Hematopoietic multipotent progenitor cell treated with erythropoietin and hydrocortisone succinate and interleukin-3 and kit ligand, for 17 days (in vitro differentiated cells): ENCODE measurements around the gene FLVCR1.
"Not testable (repeated sequence)": the region's sequence is repeated elsewhere in the genome, so short reads cannot be mapped to it uniquely, and the experiment has no call there.

Experiments used
- DNase-seq: peaks from one replicate; pipeline ENCODE4 v3.0.0-alpha.2; 2015; ENCODE audit warnings: low spot score

The FLVCR1 gene

GRCh38 chr1:212857992-212858460 lies at the start of gene FLVCR1:
Gene FLVCR1 (plus strand): TSS chr1:212858275. CDS start chr1:212858453, 178 bp downstream.
- DNase-seq: peak; percentile 80

- DNase-seq: peak; percentile 28
Observed at GRCh38 chr1:212814537-212815334, 43.3 kb upstream of the FLVCR1 start.

GRCh38 chr1:212816567-212817278 lies 41.4 kb upstream of the FLVCR1 start:
- no peak for DNase-seq

GRCh38 chr1:212819726-212820125 lies 38.3 kb upstream of the FLVCR1 start:
- DNase-seq: no peak

GRCh38 chr1:212820969-212821368 lies 37.1 kb upstream of the FLVCR1 start:
- no peak for DNase-seq

GRCh38 chr1:212822956-212823355 lies 35.1 kb upstream of the FLVCR1 start:
- DNase-seq: no peak

- no peak for DNase-seq
Observed at GRCh38 chr1:212824201-212824600, 33.9 kb upstream of the FLVCR1 start.

GRCh38 chr1:212825798-212826452 lies 32.1 kb upstream of the FLVCR1 start:
- DNase-seq: no peak

- no peak for DNase-seq
Observed at GRCh38 chr1:212827171-212827776, 30.8 kb upstream of the FLVCR1 start.

- DNase-seq: no peak
Observed at GRCh38 chr1:212827831-212828278, 30.2 kb upstream of the FLVCR1 start.

- no peak for DNase-seq
Observed at GRCh38 chr1:212828395-212828794, 29.7 kb upstream of the FLVCR1 start.

GRCh38 chr1:212833211-212834207 lies 24.6 kb upstream of the FLVCR1 start:
- not testable (repeated sequence) for DNase-seq

GRCh38 chr1:212838145-212838544 lies 19.9 kb upstream of the FLVCR1 start:
- no peak for DNase-seq

GRCh38 chr1:212844521-212844920 lies 13.6 kb upstream of the FLVCR1 start:
- DNase-seq: not testable (repeated sequence)

- DNase-seq: no peak
Observed at GRCh38 chr1:212847549-212847948, 10.5 kb upstream of the FLVCR1 start, which contains the start of gene SPATA45. Gene SPATA45 (minus strand): TSS chr1:212847649. CDS start chr1:212836149, 11,500 bp downstream.

GRCh38 chr1:212852105-212852688 lies 5.9 kb upstream of the FLVCR1 start:
- no peak for DNase-seq

GRCh38 chr1:212853658-212854057 lies 4.4 kb upstream of the FLVCR1 start:
- DNase-seq: no peak

- DNase-seq: no peak
Observed at GRCh38 chr1:212856755-212857154, 1.3 kb upstream of the FLVCR1 start.

- no peak for DNase-seq
Observed at GRCh38 chr1:212858461-212859265, 588 bp downstream of the FLVCR1 start.
